K562 (cell line): ENCODE results near the gene PATE3.

Source experiments
- BRD9 ChIP-seq: fragments of 450-650 bp; IDR thresholded peaks from 2 replicates; pipeline ENCODE4 v1.6.1; 2018; ENCODE audit warnings: low read depth; ENCODE audit not compliant: partially characterized antibody
- POLR2AphosphoS5 ChIP-seq: IDR thresholded peaks from 2 replicates; pipeline ENCODE4 v1.6.1; 2011; ENCODE audit warnings: mild to moderate bottlenecking, low read depth, low read length, moderate library complexity; ENCODE audit not compliant: control insufficient read depth, insufficient read depth
- TEAD2 ChIP-seq: fragments of 450-650 bp; IDR thresholded peaks from 2 replicates; pipeline ENCODE4 v1.6.1; 2016; ENCODE audit warnings: missing genetic modification characterization, control low read depth, missing compliant biosample characterization
- TF ChIP-seq, protein P1 (sequence below), 3 experiments: IDR thresholded peaks in 2 of 3; conservative IDR thresholded peaks in 1 of 3; 2 replicates each; pipeline ENCODE4 v1.5.1; 2011 to 2012; ENCODE audit warnings: low read length in 3 of 3, mild to moderate bottlenecking in 3 of 3, control low read depth in 2 of 3, improper control_type of control experiment in 1 of 3, inconsistent platforms in 1 of 3, low read depth in 1 of 3, mixed read lengths in 1 of 3, moderate library complexity in 1 of 3; ENCODE audit not compliant: insufficient read depth in 2 of 3

DNA sequence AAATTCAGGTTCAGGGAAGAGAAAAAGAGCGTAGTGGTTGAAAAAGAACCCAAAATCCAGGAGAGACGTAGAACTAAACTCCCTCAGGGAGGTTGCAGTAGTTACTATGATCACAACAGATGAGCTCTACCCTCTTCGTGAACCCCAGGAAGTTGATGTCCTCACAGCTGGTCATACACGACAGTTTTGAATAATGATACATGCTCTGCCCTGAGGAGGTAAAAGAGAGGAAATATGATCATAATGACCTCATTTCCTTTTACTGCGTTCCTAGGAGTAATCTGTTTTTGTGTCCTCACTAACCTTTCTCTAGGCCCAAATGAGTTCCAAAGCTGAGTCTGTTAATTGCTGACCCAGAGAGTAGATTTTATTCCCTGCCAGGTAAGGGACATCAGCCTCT lies 10.6 kb upstream of the PATE3 start:
- TF ChIP-seq TEAD2 (tag) (no peak), POLR2AphosphoS5 (no peak), BRD9 (no peak)
- TF ChIP-seq, protein P1, sequence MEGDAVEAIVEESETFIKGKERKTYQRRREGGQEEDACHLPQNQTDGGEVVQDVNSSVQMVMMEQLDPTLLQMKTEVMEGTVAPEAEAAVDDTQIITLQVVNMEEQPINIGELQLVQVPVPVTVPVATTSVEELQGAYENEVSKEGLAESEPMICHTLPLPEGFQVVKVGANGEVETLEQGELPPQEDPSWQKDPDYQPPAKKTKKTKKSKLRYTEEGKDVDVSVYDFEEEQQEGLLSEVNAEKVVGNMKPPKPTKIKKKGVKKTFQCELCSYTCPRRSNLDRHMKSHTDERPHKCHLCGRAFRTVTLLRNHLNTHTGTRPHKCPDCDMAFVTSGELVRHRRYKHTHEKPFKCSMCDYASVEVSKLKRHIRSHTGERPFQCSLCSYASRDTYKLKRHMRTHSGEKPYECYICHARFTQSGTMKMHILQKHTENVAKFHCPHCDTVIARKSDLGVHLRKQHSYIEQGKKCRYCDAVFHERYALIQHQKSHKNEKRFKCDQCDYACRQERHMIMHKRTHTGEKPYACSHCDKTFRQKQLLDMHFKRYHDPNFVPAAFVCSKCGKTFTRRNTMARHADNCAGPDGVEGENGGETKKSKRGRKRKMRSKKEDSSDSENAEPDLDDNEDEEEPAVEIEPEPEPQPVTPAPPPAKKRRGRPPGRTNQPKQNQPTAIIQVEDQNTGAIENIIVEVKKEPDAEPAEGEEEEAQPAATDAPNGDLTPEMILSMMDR (IDR thresholded peaks at IDR 0.05 in 2 of 3, conservative IDR thresholded peaks at IDR 0.05 in 1 of 3; ENCODE audit: insufficient read depth in 2 of 3, low read depth in 1 of 3, low read length in 3 of 3): no peak
